Cardiac fibroblast (primary cell): ENCODE measurements around the gene PATE4.
A peak's percentile ranks its signal among the peaks of the same experiment; 100 is the strongest.

Experiments
- DNase-seq, 2 donors: peaks; one replicate each; pipeline versions ENCODE4 v3.0.0 to v3.0.0-alpha.2; 2010; ENCODE audit warnings: low read depth in 2 of 2
- H3K4me3 ChIP-seq, 2 donors: replicated peaks in 1 of 2; 1 replicate in 1 of 2; 2 replicates in 1 of 2; pipeline ENCODE4 v1.5.1; 2011; ENCODE audit warnings: low read depth in 2 of 2, low read length in 2 of 2, mild to moderate bottlenecking in 2 of 2, moderate library complexity in 1 of 2
- TF ChIP-seq, protein P1 (sequence below): IDR thresholded peaks from one replicate; pipeline ENCODE4 v1.5.1; 2011; ENCODE audit warnings: low read depth, mild to moderate bottlenecking, low read length, inconsistent platforms

Gene PATE4

DNA sequence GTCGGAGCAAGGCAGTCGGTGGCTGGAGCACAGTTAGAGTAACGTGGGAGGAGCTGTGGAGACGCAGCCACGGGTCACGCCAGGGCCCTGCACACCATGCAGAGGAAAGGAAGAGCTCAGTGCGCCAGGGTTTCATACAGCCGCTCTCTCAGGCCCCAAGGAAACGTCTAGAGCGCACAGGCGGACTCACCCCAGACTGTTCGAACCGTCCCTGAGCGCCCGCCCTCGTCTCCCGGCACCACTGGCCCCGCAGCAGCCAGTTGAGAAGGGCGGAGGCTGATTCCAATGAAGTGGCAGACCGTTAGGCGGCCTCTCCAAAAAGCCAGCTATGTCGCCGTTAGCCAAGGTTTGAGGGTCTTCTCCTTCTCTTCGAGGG is 53.9 kb downstream of the PATE4 start:
- TF ChIP-seq, protein P1, sequence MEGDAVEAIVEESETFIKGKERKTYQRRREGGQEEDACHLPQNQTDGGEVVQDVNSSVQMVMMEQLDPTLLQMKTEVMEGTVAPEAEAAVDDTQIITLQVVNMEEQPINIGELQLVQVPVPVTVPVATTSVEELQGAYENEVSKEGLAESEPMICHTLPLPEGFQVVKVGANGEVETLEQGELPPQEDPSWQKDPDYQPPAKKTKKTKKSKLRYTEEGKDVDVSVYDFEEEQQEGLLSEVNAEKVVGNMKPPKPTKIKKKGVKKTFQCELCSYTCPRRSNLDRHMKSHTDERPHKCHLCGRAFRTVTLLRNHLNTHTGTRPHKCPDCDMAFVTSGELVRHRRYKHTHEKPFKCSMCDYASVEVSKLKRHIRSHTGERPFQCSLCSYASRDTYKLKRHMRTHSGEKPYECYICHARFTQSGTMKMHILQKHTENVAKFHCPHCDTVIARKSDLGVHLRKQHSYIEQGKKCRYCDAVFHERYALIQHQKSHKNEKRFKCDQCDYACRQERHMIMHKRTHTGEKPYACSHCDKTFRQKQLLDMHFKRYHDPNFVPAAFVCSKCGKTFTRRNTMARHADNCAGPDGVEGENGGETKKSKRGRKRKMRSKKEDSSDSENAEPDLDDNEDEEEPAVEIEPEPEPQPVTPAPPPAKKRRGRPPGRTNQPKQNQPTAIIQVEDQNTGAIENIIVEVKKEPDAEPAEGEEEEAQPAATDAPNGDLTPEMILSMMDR = no peak
- DNase-seq = peak in 1 of 2 donors; percentile 20
- H3K4me3 ChIP-seq = peak overlapping the region; percentile 46 to 81

DNA sequence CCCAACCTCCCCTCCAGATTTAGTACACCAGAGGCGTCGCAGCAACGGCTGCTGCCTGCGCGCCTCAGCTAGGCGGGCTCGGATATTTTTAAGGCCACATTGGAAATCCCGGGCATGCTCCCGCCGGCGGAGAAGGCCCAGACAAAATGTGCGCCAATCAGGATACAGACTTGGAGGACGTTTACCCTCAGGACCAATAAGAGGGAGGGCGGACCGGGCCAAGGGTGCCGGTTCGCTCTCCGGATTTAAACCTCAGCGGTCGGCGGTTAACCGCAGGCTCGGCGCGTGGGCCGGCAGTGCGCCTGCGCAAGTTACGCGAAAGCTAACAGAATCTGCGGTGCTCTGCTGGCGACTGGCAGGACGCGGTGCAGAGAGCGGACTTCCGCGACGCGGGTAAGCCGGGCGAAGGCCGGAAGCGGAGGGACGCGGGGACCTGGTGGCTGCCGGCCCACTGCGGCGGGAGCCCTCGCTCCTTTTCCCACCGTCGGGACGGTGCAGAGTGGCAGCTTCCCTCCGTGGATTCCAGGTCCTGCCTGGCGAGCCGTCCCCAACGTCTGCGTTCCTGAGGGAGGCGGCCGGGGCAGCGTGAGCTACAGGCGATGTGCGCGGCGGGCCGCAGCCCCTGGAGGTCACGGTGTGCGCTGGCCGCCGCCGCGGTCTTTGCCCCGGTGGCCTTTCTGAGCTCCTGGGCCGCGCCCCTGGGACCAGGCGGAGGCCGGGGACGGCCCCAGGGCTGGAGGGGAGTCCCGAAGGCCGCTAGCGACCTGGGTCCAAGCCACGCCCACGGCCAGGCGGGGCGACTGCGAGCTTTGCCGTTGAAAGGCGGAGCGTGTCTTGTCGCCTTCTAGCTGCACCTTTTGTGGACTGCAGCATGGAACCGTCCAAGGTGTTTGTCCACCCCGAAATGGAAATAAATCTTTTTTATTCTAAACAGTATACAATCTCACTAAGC is 54.5 kb downstream of the PATE4 start, which contains the start of gene HYLS1:
TSS of gene HYLS1 (plus strand) at position 296 of the 952 bp plus-strand sequence. CDS start 11,701 bp downstream, outside the sequence.
- peak within 1 kb of the TSS; percentile 81 to 92 for H3K4me3 ChIP-seq
- TF ChIP-seq, protein P1 = peak; percentile 35
- DNase-seq = peak; percentile 98
